ACHN (cell line): Measurements from ENCODE around the gene KCNJ12.

ENCODE experiments used
- DNase-seq: peaks from one replicate; pipeline ENCODE4 v3.0.0-alpha.2; 2015
- in situ Hi-C: cut with HindIII; loops from 2 replicates; pipeline ENCODE4 v1.10.0; 2017; ENCODE audit warnings: low sequenced_read_pairs, low pct_ligation_motif_present, low pct_unique_long_range_greater_than_20kb

KCNJ12 gene

GRCh38 chr17:21377705-21378396 lies 1.7 kb downstream of the KCNJ12 start:
- DNase-seq, result no peak
- in situ Hi-C loops, result no loop called here

GRCh38 chr17:21378553-21378952 lies 2.4 kb downstream of the KCNJ12 start:
- no peak for DNase-seq
- in situ Hi-C loops, result no loop called here

GRCh38 chr17:21379080-21379711 lies 3.0 kb downstream of the KCNJ12 start:
- in situ Hi-C loops, result no loop called here
- DNase-seq, result no peak

- in situ Hi-C loops, result no loop called here
- no peak for DNase-seq
Measured at GRCh38 chr17:21380659-21381058, 4.5 kb downstream of the KCNJ12 start.

GRCh38 chr17:21381076-21381706 lies 5.0 kb downstream of the KCNJ12 start:
- in situ Hi-C loops, result no loop called here
- no peak for DNase-seq

- in situ Hi-C loops, result no loop called here
- no peak for DNase-seq
Measured at GRCh38 chr17:21382560-21383495, 6.7 kb downstream of the KCNJ12 start.

GRCh38 chr17:21385281-21385845 lies 9.2 kb downstream of the KCNJ12 start:
- DNase-seq, result no peak
- in situ Hi-C loops, result no loop called here

GRCh38 chr17:21387616-21388015 lies 11.5 kb downstream of the KCNJ12 start:
- no peak for DNase-seq
- in situ Hi-C loops, result no loop called here

GRCh38 chr17:21388066-21388465 lies 11.9 kb downstream of the KCNJ12 start:
- DNase-seq, result no peak
- in situ Hi-C loops, result no loop called here

GRCh38 chr17:21388944-21389343 lies 12.8 kb downstream of the KCNJ12 start:
- DNase-seq, result no peak
- in situ Hi-C loops, result no loop called here

- in situ Hi-C loops, result no loop called here
- DNase-seq, result no peak
Measured at GRCh38 chr17:21389394-21389793, 13.2 kb downstream of the KCNJ12 start.

GRCh38 chr17:21390294-21390693 lies 14.1 kb downstream of the KCNJ12 start:
- no peak for DNase-seq
- in situ Hi-C loops, result no loop called here

GRCh38 chr17:21392266-21392665 lies 16.1 kb downstream of the KCNJ12 start:
- DNase-seq, result no peak
- in situ Hi-C loops, result no loop called here

GRCh38 chr17:21394265-21394664 lies 18.1 kb downstream of the KCNJ12 start:
- in situ Hi-C loops, result no loop called here
- DNase-seq, result no peak

GRCh38 chr17:21395764-21396163 lies 19.6 kb downstream of the KCNJ12 start:
- in situ Hi-C loops, result no loop called here
- DNase-seq, result no peak

- in situ Hi-C loops, result no loop called here
- DNase-seq, result no peak
Measured at GRCh38 chr17:21396237-21396636, 20.1 kb downstream of the KCNJ12 start.

GRCh38 chr17:21397341-21398190 lies 21.4 kb downstream of the KCNJ12 start:
- no peak for DNase-seq
- in situ Hi-C loops, result no loop called here
